ENCODE data around the gene LTBP2.

DNA sequence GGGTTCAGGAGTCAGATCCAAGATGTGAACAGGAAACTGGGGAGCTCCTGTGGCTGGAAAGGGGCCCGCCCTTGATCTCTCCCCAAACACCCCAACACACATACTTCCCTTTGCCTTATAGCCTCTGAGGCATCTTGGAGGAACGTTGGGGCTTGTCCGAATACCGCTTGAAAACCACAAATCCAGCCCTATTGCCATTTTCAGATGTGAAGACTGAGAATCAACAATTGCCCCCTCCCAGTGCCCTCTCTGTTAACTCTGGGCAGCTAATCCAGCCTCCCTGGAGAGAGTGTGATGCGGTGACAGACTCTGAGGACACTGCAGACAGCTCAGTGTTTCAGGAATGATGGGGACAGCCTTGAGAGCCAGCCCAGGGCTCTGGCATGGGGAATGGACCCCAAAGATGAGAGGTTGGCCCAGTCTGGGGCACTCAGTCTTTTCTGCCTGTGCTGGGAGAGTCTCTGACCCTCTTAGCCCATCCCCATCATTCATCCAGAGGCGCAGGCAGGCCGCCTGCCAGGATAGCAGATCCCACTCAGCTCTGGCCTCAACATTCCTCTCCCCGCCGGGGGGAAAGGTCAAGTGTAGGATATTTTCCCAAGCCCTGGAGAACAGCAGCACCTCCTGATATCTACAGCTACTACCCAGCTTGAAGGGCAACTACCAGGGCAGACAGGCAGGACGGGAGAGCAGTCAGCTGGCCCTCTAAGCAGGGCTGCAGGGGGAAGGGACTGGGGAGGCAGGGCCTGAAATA is 24.6 kb upstream of the LTBP2 start:
- no peak for TF ChIP-seq POLR2A (IDR thresholded peaks at IDR 0.05)
- TF ChIP-seq, protein P1, sequence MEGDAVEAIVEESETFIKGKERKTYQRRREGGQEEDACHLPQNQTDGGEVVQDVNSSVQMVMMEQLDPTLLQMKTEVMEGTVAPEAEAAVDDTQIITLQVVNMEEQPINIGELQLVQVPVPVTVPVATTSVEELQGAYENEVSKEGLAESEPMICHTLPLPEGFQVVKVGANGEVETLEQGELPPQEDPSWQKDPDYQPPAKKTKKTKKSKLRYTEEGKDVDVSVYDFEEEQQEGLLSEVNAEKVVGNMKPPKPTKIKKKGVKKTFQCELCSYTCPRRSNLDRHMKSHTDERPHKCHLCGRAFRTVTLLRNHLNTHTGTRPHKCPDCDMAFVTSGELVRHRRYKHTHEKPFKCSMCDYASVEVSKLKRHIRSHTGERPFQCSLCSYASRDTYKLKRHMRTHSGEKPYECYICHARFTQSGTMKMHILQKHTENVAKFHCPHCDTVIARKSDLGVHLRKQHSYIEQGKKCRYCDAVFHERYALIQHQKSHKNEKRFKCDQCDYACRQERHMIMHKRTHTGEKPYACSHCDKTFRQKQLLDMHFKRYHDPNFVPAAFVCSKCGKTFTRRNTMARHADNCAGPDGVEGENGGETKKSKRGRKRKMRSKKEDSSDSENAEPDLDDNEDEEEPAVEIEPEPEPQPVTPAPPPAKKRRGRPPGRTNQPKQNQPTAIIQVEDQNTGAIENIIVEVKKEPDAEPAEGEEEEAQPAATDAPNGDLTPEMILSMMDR (IDR thresholded peaks at IDR 0.05): no peak

Measured in sigmoid colon (tissue), 3 donors.